GM18526 (cell line): Measurements from ENCODE around the gene BRI3.

Experiments
- POLR2A ChIP-seq: IDR thresholded peaks from 3 replicates; pipeline ENCODE4 v1.6.1; 2011; ENCODE audit not compliant: insufficient read length; ENCODE audit errors: extremely low read depth

BRI3 gene

DNA sequence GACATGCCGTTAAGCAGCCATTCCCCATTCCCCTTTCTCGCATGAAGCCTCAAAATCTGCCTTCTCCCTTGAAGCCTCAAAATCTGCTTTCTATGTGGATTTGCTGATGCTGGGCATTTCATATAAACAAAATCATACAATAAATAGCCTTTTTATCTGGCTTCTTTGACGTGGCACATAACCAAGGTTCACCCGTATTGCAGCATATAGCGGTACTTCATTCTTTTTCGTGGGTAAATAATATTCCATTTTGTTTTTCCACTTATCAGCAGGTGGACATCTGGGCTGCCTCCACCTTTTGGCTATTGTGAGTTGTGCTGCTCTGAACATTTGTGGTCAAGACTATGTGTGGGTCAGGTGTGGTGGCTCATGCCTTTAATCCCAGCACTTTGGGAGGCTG is 57.0 kb downstream of the BRI3 start:
- TF ChIP-seq POLR2A = no peak

DNA sequence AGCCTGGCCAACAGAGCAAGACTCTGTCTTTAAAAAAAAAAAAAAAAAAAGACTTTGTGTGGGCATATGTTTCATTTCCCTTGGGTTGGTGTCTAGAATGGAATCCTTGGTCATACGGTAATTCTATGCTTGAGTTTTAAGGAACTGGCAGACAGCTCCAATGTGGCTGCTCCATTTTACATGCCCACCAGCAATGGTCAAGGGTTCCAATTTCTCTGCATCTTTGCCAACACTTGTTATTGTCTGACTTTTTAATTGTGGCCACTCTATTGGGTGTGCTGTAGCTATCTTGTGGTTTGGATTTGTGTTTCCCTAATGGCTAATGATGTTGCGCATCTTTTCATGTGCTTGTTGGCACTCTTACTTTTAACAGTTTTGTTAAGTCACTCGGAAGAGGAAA is 57.6 kb downstream of the BRI3 start:
- no peak for TF ChIP-seq POLR2A

DNA sequence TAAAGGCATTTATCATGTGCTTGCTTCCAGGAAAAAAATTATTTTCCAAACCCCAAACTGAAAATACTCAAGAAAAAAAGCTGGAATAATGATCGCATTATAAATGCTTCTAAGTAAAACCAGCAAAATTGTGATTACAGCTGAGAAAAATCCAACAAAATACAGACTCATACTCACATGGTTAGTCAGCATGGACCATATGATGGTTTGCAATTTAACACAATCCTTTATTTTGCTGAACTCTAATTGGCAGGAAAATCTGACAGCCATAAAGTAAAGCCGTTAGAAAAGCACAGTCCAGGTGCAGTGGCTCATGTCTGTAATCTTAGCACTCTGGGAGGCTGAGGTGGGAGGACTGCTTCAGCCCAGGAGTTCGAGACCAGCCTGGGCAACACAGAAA is 59.6 kb downstream of the BRI3 start:
- TF ChIP-seq POLR2A = no peak
